Measurements from ENCODE around the gene ADD3. TPM values are rescaled to one million over a fixed set of nuclear protein-coding genes. Genes with fewer than 3 reads are reported as not detected.

The ADD3 gene
- total and polyA plus RNA-seq, 2 donors (not counting 3 experiments of a cell fraction or from before 2014, with no cell fraction given) = 14.9 to 55.2 TPM

GRCh38 chr10:110149259-110149658 is 141.5 kb downstream of the ADD3 start:
- intact Hi-C loops (cut with micrococcal nuclease) = no loop called here

More at GRCh38 chr10:110149259-110149658, 141.5 kb downstream of the ADD3 start:
- Histone ChIP-seq H3K36me3 (ENCODE audit: control insufficient read depth in 2 of 2, extremely low read depth in 1 of 2, insufficient read depth in 2 of 2, low read length in 2 of 2) (no peaks in the 10 kb centered on the region), H2AFZ (ENCODE audit: low read depth, low read length) (no peak overlapping the region), H3K4me2 (ENCODE audit: insufficient read depth, low read length) (no peak overlapping the region), H3K27ac (ENCODE audit: insufficient read depth, low read depth, low read length) (no peak overlapping the region), H3K27me3 (ENCODE audit: control insufficient read depth in 2 of 2, insufficient read depth in 2 of 2, low read length in 2 of 2) (peaks cover 8 to 20% of the 10 kb centered on the region in 2 experiments), H3K9me1 (replicated peaks; ENCODE audit: control insufficient read depth, extremely low read depth, insufficient read depth, low read length) (no peaks in the 10 kb centered on the region), H3K4me3 (replicated peaks in 1 of 3; ENCODE audit: insufficient read depth in 1 of 3, low read depth in 1 of 3, low read length in 3 of 3) (no peak overlapping the region), H4K20me1 (replicated peaks; ENCODE audit: control insufficient read depth, extremely low read depth, insufficient read depth, low read length) (no peaks in the 10 kb centered on the region), H3K9me3 (replicated peaks; ENCODE audit: control insufficient read depth, insufficient read depth, low read length) (no peaks in the 10 kb centered on the region), H3K9ac (replicated peaks; ENCODE audit: extremely low read depth, insufficient read depth, low read length) (no peak overlapping the region), H3K4me1 (ENCODE audit: control insufficient read depth, extremely low read depth, insufficient read depth, low read length) (no peaks in the 10 kb centered on the region), H3K79me2 (ENCODE audit: control insufficient read depth, insufficient read depth, low read length) (no peaks in the 10 kb centered on the region)
- FAIRE-seq (no peak), DNase-seq (ENCODE audit: low read depth, low spot score) (no peak)
- ChIA-PET CTCF (interaction anchor here (1.0 to 2.2 kb wide), 2 partner anchors 11 to 265 kb away, joined by 4 to 6 read pairs; no protein-coding TSS in a partner anchor), POLR2A (no interaction called here)
- dilution Hi-C loops (cut with MboI; ENCODE audit: extremely low pct_ligation_motif_present, low sequenced_read_pairs) = loop anchor here (25.0 kb wide), 1 partner anchor 138 kb away; no protein-coding TSS in a partner anchor
- TF ChIP-seq GATA2 (IDR thresholded peaks at IDR 0.05; ENCODE audit: insufficient read depth, insufficient read length, low read depth, low read length) (no peak), CTCF (IDR thresholded peaks at IDR 0.05; ENCODE audit: extremely low read depth in 1 of 2, insufficient read depth in 1 of 2, low read depth in 1 of 2, low read length in 2 of 2) (no peak), JUN (IDR thresholded peaks at IDR 0.05; ENCODE audit: borderline replicate concordance, insufficient read depth, insufficient read length, low read depth) (no peak), MYC (IDR thresholded peaks at IDR 0.05; ENCODE audit: low read depth, low read length) (no peak), POLR2AphosphoS5 (IDR thresholded peaks at IDR 0.05; ENCODE audit: insufficient read depth, low read depth, low read length) (no peak), MAX (IDR thresholded peaks at IDR 0.05; ENCODE audit: insufficient read depth, insufficient read length) (no peak), EZH2 (IDR thresholded peaks at IDR 0.05; ENCODE audit: borderline replicate concordance, low read depth, low read length, severe bottlenecking) (no peak)
- no TSS peak for BruUV-seq (replicated peaks)
